ENCODE results near the gene DIP2C. TPM values are rescaled to one million over a fixed set of nuclear protein-coding genes. Genes with fewer than 3 reads are reported as not detected.

DIP2C gene
- total and polyA plus RNA-seq, 7 experiments from 2014 or later = 1.1 to 8.7 (median 4.5) TPM

- intact Hi-C loops (cut with micrococcal nuclease) = no loop called here
- DNase-seq = no peak
- H3K36me3 Mint-ChIP-seq = peaks cover 8 to 29% (median 24%) of the 10 kb centered on the region in 5 donors
- peaks cover 0 to 13% (median 0%) of the 10 kb centered on the region in 3 experiments for H3K9me3 ChIP-seq (ENCODE audit: control insufficient read depth in 2 of 3, low read length in 3 of 3)
- ChIA-PET CTCF (no interaction called here), POLR2A (no interaction called here)
- H3K27ac Mint-ChIP-seq = peak overlapping the region in 5 of 9 donors; percentile 31 to 91 (median 85)
- H3K27me3 Mint-ChIP-seq = no peaks in the 10 kb centered on the region
- no peaks in the 10 kb centered on the region for H3K27me3 ChIP-seq (ENCODE audit: control insufficient read depth in 2 of 2, insufficient read depth in 2 of 2, low read length in 2 of 2)
- peaks cover 0 to 36% (median 17%) of the 10 kb centered on the region in 11 donors for H3K9me3 Mint-ChIP-seq
- H3K4me1 Mint-ChIP-seq = peaks cover 0 to 34% (median 23%) of the 10 kb centered on the region in 7 donors
- H3K4me1 ChIP-seq (ENCODE audit: control insufficient read depth in 2 of 2, insufficient read depth in 2 of 2, low read length in 2 of 2) = no peaks in the 10 kb centered on the region
- ATAC-seq = no peak
- no peak overlapping the region for H3K27ac ChIP-seq (ENCODE audit: low read depth, low read length)
- H3K4me3 ChIP-seq (ENCODE audit: low read length) = no peak overlapping the region
- no peaks in the 10 kb centered on the region for H3K36me3 ChIP-seq (ENCODE audit: control insufficient read depth in 2 of 3, insufficient read depth in 3 of 3, low read length in 3 of 3)
- no peak overlapping the region for H3K4me3 Mint-ChIP-seq
Observed at GRCh38 chr10:477620-478019, 211.8 kb downstream of the DIP2C start.

- H3K9me3 Mint-ChIP-seq = peaks cover 0 to 45% (median 20%) of the 10 kb centered on the region in 11 donors
- H3K27ac Mint-ChIP-seq = peak overlapping the region in 4 of 9 donors; percentile 66 to 86 (median 78)
- Histone ChIP-seq H3K27ac (ENCODE audit: low read depth, low read length) (no peak overlapping the region), H3K9me3 (ENCODE audit: control insufficient read depth in 2 of 3, low read length in 3 of 3) (peaks cover 0 to 18% (median 0%) of the 10 kb centered on the region in 3 experiments), H3K4me1 (ENCODE audit: control insufficient read depth in 2 of 2, insufficient read depth in 2 of 2, low read length in 2 of 2) (peaks cover 0 to under 1% of the 10 kb centered on the region in 2 donors), H3K4me3 (ENCODE audit: low read length) (no peak overlapping the region), H3K27me3 (ENCODE audit: control insufficient read depth in 2 of 2, insufficient read depth in 2 of 2, low read length in 2 of 2) (no peaks in the 10 kb centered on the region), H3K36me3 (ENCODE audit: control insufficient read depth in 2 of 3, insufficient read depth in 3 of 3, low read length in 3 of 3) (no peaks in the 10 kb centered on the region)
- peaks cover 0 to 32% (median 23%) of the 10 kb centered on the region in 7 donors for H3K4me1 Mint-ChIP-seq
- no peaks in the 10 kb centered on the region for H3K27me3 Mint-ChIP-seq
- ATAC-seq = no peak
- no peak for DNase-seq
- H3K4me3 Mint-ChIP-seq = peak overlapping the region in 1 of 10 donors; percentile 66
- ChIA-PET POLR2A (no interaction called here), CTCF (no interaction called here)
- intact Hi-C loops (cut with micrococcal nuclease) = no loop called here
- peaks cover 8 to 31% (median 24%) of the 10 kb centered on the region in 5 donors for H3K36me3 Mint-ChIP-seq
Observed at GRCh38 chr10:476455-476780, 213.1 kb downstream of the DIP2C start.

- H3K27ac Mint-ChIP-seq = peak overlapping the region in 1 of 9 donors; percentile 37
- no peak overlapping the region for H3K27ac ChIP-seq (ENCODE audit: low read depth, low read length)
- H3K4me1 Mint-ChIP-seq = peaks cover 1 to 32% (median 25%) of the 10 kb centered on the region in 7 donors
- H3K27me3 ChIP-seq (ENCODE audit: control insufficient read depth in 2 of 2, insufficient read depth in 2 of 2, low read length in 2 of 2) = no peaks in the 10 kb centered on the region
- H3K4me3 Mint-ChIP-seq = no peak overlapping the region
- no peak overlapping the region for H3K4me3 ChIP-seq (ENCODE audit: low read length)
- H3K27me3 Mint-ChIP-seq = no peaks in the 10 kb centered on the region
- DNase-seq (no peak), ATAC-seq (no peak)
- H3K36me3 Mint-ChIP-seq = peaks cover 8 to 32% (median 24%) of the 10 kb centered on the region in 5 donors
- H3K9me3 Mint-ChIP-seq = peaks cover 0 to 48% (median 20%) of the 10 kb centered on the region in 11 donors
- ChIA-PET CTCF (no interaction called here), POLR2A (no interaction called here)
- H3K9me3 ChIP-seq (ENCODE audit: control insufficient read depth in 2 of 3, low read length in 3 of 3) = peaks cover 0 to 18% (median 0%) of the 10 kb centered on the region in 3 experiments
- H3K36me3 ChIP-seq (ENCODE audit: control insufficient read depth in 2 of 3, insufficient read depth in 3 of 3, low read length in 3 of 3) = no peaks in the 10 kb centered on the region
- intact Hi-C loops (cut with micrococcal nuclease) = no loop called here
- H3K4me1 ChIP-seq (ENCODE audit: control insufficient read depth in 2 of 2, insufficient read depth in 2 of 2, low read length in 2 of 2) = peaks cover 3 to 6% of the 10 kb centered on the region in 2 donors
Observed at GRCh38 chr10:475709-476454, 213.6 kb downstream of the DIP2C start.

GRCh38 chr10:474946-475345, 214.5 kb downstream of the DIP2C start:
- ChIA-PET CTCF (no interaction called here), POLR2A (interaction anchor here (0.6 kb wide), 1 partner anchor 508 kb away, joined by 3 read pairs; no protein-coding TSS in a partner anchor)
- Mint-ChIP-seq H3K36me3 (peaks cover 9 to 40% (median 28%) of the 10 kb centered on the region in 5 donors), H3K9me3 (peaks cover 0 to 57% (median 23%) of the 10 kb centered on the region in 11 donors), H3K4me1 (peaks cover 11 to 42% (median 35%) of the 10 kb centered on the region in 7 donors), H3K27me3 (no peaks in the 10 kb centered on the region), H3K4me3 (no peak overlapping the region), H3K27ac (peak overlapping the region in 3 of 9 donors; percentile 30 to 53 (median 44))
- Histone ChIP-seq H3K36me3 (ENCODE audit: control insufficient read depth in 2 of 3, insufficient read depth in 3 of 3, low read length in 3 of 3) (no peaks in the 10 kb centered on the region), H3K4me1 (ENCODE audit: control insufficient read depth in 2 of 2, insufficient read depth in 2 of 2, low read length in 2 of 2) (peaks cover 6 to 15% of the 10 kb centered on the region in 2 donors), H3K27me3 (ENCODE audit: control insufficient read depth in 2 of 2, insufficient read depth in 2 of 2, low read length in 2 of 2) (no peaks in the 10 kb centered on the region), H3K4me3 (ENCODE audit: low read length) (no peak overlapping the region), H3K9me3 (ENCODE audit: control insufficient read depth in 2 of 3, low read length in 3 of 3) (peaks cover 0 to 18% (median 0%) of the 10 kb centered on the region in 3 experiments), H3K27ac (ENCODE audit: low read depth, low read length) (no peak overlapping the region)
- DNase-seq (no peak), ATAC-seq (no peak)
- intact Hi-C loops (cut with micrococcal nuclease) = loop anchor here in 1 of 2 donors (5.0 kb wide), 3 partner anchors 58 to 338 kb away; partner anchors contain the start of gene ZMYND11

- peak overlapping the region in 2 of 9 donors; percentile 11 to 44 for H3K27ac Mint-ChIP-seq
- POLR2A ChIA-PET = interaction anchor here (0.6 kb wide), 1 partner anchor 509 kb away, joined by 3 read pairs; no protein-coding TSS in a partner anchor
- no peak for ATAC-seq
Observed at GRCh38 chr10:474406-474805, 215.1 kb downstream of the DIP2C start.

GRCh38 chr10:472241-472910, 217.1 kb downstream of the DIP2C start:
- intact Hi-C loops (cut with micrococcal nuclease) = loop anchor here in 1 of 2 donors (5.0 kb wide), 3 partner anchors 55 to 335 kb away; partner anchors contain the start of gene ZMYND11
- Mint-ChIP-seq H3K9me3 (peaks cover 0 to 62% (median 21%) of the 10 kb centered on the region in 11 donors), H3K27me3 (no peaks in the 10 kb centered on the region), H3K4me3 (no peak overlapping the region), H3K4me1 (peaks cover 13 to 49% (median 44%) of the 10 kb centered on the region in 7 donors), H3K36me3 (peaks cover 7 to 39% (median 24%) of the 10 kb centered on the region in 5 donors), H3K27ac (no peak overlapping the region)
- H3K27me3 ChIP-seq (ENCODE audit: control insufficient read depth in 2 of 2, insufficient read depth in 2 of 2, low read length in 2 of 2) = no peaks in the 10 kb centered on the region
- H3K36me3 ChIP-seq (ENCODE audit: control insufficient read depth in 2 of 3, insufficient read depth in 3 of 3, low read length in 3 of 3) = no peaks in the 10 kb centered on the region
- H3K4me3 ChIP-seq (ENCODE audit: low read length) = no peak overlapping the region
- no peak overlapping the region for H3K27ac ChIP-seq (ENCODE audit: low read depth, low read length)
- DNase-seq = no peak
- ATAC-seq = no peak
- CTCF ChIA-PET = interaction anchor here (2.6 kb wide), 1 partner anchor 18 kb away, joined by 15 read pairs; no protein-coding TSS in a partner anchor
- POLR2A ChIA-PET = interaction anchor here (0.6 to 4.9 kb wide), 7 partner anchors 12 to 139 kb away, joined by 3 to 58 read pairs (median 4); no protein-coding TSS in a partner anchor
- peaks cover 17 to 29% of the 10 kb centered on the region in 2 donors for H3K4me1 ChIP-seq (ENCODE audit: control insufficient read depth in 2 of 2, insufficient read depth in 2 of 2, low read length in 2 of 2)
- H3K9me3 ChIP-seq (ENCODE audit: control insufficient read depth in 2 of 3, low read length in 3 of 3) = peaks cover 0 to 18% (median 0%) of the 10 kb centered on the region in 3 experiments

More at GRCh38 chr10:474406-474805, 215.1 kb downstream of the DIP2C start:
- no peak overlapping the region for H3K4me3 Mint-ChIP-seq
- H3K36me3 ChIP-seq (ENCODE audit: control insufficient read depth in 2 of 3, insufficient read depth in 3 of 3, low read length in 3 of 3) = no peaks in the 10 kb centered on the region
- H3K27me3 ChIP-seq (ENCODE audit: control insufficient read depth in 2 of 2, insufficient read depth in 2 of 2, low read length in 2 of 2) = no peaks in the 10 kb centered on the region
- H3K27me3 Mint-ChIP-seq = no peaks in the 10 kb centered on the region
- peaks cover 13 to 47% (median 40%) of the 10 kb centered on the region in 7 donors for H3K4me1 Mint-ChIP-seq
- peaks cover 11 to 43% (median 28%) of the 10 kb centered on the region in 5 donors for H3K36me3 Mint-ChIP-seq
- H3K9me3 Mint-ChIP-seq = peaks cover 0 to 58% (median 23%) of the 10 kb centered on the region in 11 donors
- intact Hi-C loops (cut with micrococcal nuclease) = loop anchor here in 1 of 2 donors (5.0 kb wide), 3 partner anchors 57 to 337 kb away; partner anchors contain the start of gene ZMYND11
- no peak overlapping the region for H3K27ac ChIP-seq (ENCODE audit: low read depth, low read length)
- H3K4me3 ChIP-seq (ENCODE audit: low read length) = no peak overlapping the region
- no peak for DNase-seq
- peaks cover 12 to 20% of the 10 kb centered on the region in 2 donors for H3K4me1 ChIP-seq (ENCODE audit: control insufficient read depth in 2 of 2, insufficient read depth in 2 of 2, low read length in 2 of 2)
- CTCF ChIA-PET = interaction anchor here (0.6 kb wide), 1 partner anchor 214 kb away, joined by 4 read pairs; no protein-coding TSS in a partner anchor
- peaks cover 0 to 18% (median 0%) of the 10 kb centered on the region in 3 experiments for H3K9me3 ChIP-seq (ENCODE audit: control insufficient read depth in 2 of 3, low read length in 3 of 3)
